Upper lobe of left lung (tissue), 6 donors: Measurements from ENCODE around the gene BET1L. TPM values are rescaled to one million over a fixed set of nuclear protein-coding genes. Genes with fewer than 3 reads are reported as not detected.

Experiments used
- ATAC-seq, 2 donors: fragments of 200-7000 bp; cut with Tn5 transposase; one replicate each; pipeline ENCODE4 v1.9.1; 2022; ENCODE audit warnings: mild to moderate bottlenecking in 2 of 2, moderate library complexity in 2 of 2; ENCODE audit not compliant: low FRiP score in 2 of 2
- DNase-seq, 2 donors: peaks; one replicate each; pipeline ENCODE4 v3.0.0-alpha.2; 2019 to 2020
- H3K27ac ChIP-seq, 4 donors: fragments of 200-600 bp; sonication (generic); one replicate each; pipeline ENCODE4 v1.5.1; 2016 to 2019
- H3K27me3 ChIP-seq, 4 donors: fragments of 200-600 bp; sonication (generic); one replicate each; pipeline ENCODE4 v1.5.1; 2017 to 2019
- H3K36me3 ChIP-seq, 4 donors: fragments of 200-600 bp; sonication (generic); one replicate each; pipeline ENCODE4 v1.5.1; 2016 to 2019
- H3K4me1 ChIP-seq, 4 donors: fragments of 200-600 bp; sonication (generic); one replicate each; pipeline ENCODE4 v1.5.1; 2018 to 2019
- H3K4me3 ChIP-seq, 4 donors: fragments of 200-600 bp; sonication (generic); one replicate each; pipeline ENCODE4 v1.5.1; 2017 to 2019; ENCODE audit warnings: mild to moderate bottlenecking in 2 of 4, moderate library complexity in 1 of 4
- H3K9me3 ChIP-seq, 4 donors: fragments of 200-600 bp; sonication (generic); one replicate each; pipeline ENCODE4 v1.5.1; 2018 to 2019
- CTCF ChIP-seq, 6 experiments: fragments of 450-650 bp in 4 of 6; fragments of 200-600 bp in 2 of 6; sonication (generic) in 2 of 6; IDR thresholded peaks; one replicate each; pipeline ENCODE4 v1.5.1; 2016 to 2019; ENCODE audit warnings: antibody characterized with exemption in 6 of 6
- EP300 ChIP-seq, 4 donors: sonication (generic); formaldehyde crosslinking; IDR thresholded peaks; one replicate each; pipeline ENCODE4 v1.5.1; 2017; ENCODE audit warnings: antibody characterized with exemption in 4 of 4, control low read depth in 2 of 4
- POLR2A ChIP-seq, 4 donors: fragments of 450-650 bp; IDR thresholded peaks; one replicate each; pipeline ENCODE4 v1.5.1; 2016 to 2017; ENCODE audit warnings: antibody characterized with exemption in 4 of 4, mild to moderate bottlenecking in 2 of 4
- POLR2AphosphoS5 ChIP-seq, 2 donors: sonication (generic); formaldehyde crosslinking; IDR thresholded peaks; one replicate each; pipeline ENCODE4 v1.5.1; 2017; ENCODE audit warnings: antibody characterized with exemption in 2 of 2
- WGBS, 2 donors: methylation state at CpG; one replicate each; pipeline ENCODE4 v1.1.5; 2017 to 2018; 5-methylcytosine and 5-hydroxymethylcytosine counted together
- total RNA-seq, 6 donors: library from RNA; depleted of rRNA in 4 of 6; stranded (reverse); fragments of >200 nt in 4 of 6; gene quantifications; one replicate each; pipeline versions ENCODE4 v1.1.0 to v1.2.1, GENCODE V29; 2016 to 2021
- donor health status: DM: no; HTN: no; CAD: no; lungs with moderate emphysema.
- donor health status: DM: no; HTN: yes; CAD: no; lungs with severe emphysema.

The BET1L gene
- total RNA-seq, 6 donors from 2014 or later, result 24.3 to 70.1 (median 39.0) TPM

- Histone ChIP-seq H3K4me1 (peaks cover 19 to 39% (median 24%) of the 10 kb centered on the region in 4 donors), H3K36me3 (peaks cover 0 to 50% (median 32%) of the 10 kb centered on the region in 4 donors), H3K27me3 (no peaks in the 10 kb centered on the region), H3K27ac (peak overlapping the region in 1 of 4 donors; percentile 14), H3K4me3 (no peak overlapping the region), H3K9me3 (no peaks in the 10 kb centered on the region)
- ATAC-seq, result no peak
- 70 to 75% methylated on average over 15 of the region's 15 CpGs for WGBS, 2 donors
- no peak for TF ChIP-seq CTCF (IDR thresholded peaks at IDR 0.05)
- no peak for TF ChIP-seq EP300 (IDR thresholded peaks at IDR 0.05)
- TF ChIP-seq POLR2AphosphoS5 (IDR thresholded peaks at IDR 0.05), result no peak
- TF ChIP-seq POLR2A (IDR thresholded peaks at IDR 0.05), result no peak
- DNase-seq, result no peak
These were observed 5.2 kb downstream of the BET1L start for GRCh38 chr11:201966-202365.

GRCh38 chr11:200224-201003 lies 6.8 kb downstream of the BET1L start:
- no peak for TF ChIP-seq POLR2A (IDR thresholded peaks at IDR 0.05)
- TF ChIP-seq POLR2AphosphoS5 (IDR thresholded peaks at IDR 0.05), result no peak
- no peak for TF ChIP-seq EP300 (IDR thresholded peaks at IDR 0.05)
- TF ChIP-seq CTCF (IDR thresholded peaks at IDR 0.05), result no peak

GRCh38 chr11:199782-200181 lies 7.4 kb downstream of the BET1L start:
- no peak overlapping the region for H3K27ac ChIP-seq
- H3K27me3 ChIP-seq, result no peaks in the 10 kb centered on the region
- H3K9me3 ChIP-seq, result no peaks in the 10 kb centered on the region
- peaks cover 3 to 21% (median 9%) of the 10 kb centered on the region in 4 donors for H3K4me1 ChIP-seq
- WGBS, 2 donors, result 85% methylated on average over 8 of the region's 8 CpGs
- no peak for ATAC-seq
- TF ChIP-seq POLR2A (IDR thresholded peaks at IDR 0.05) (peak in 1 of 4 donors; percentile 8), POLR2AphosphoS5 (IDR thresholded peaks at IDR 0.05) (no peak), EP300 (IDR thresholded peaks at IDR 0.05) (no peak)
- no peak overlapping the region for H3K4me3 ChIP-seq
- peaks cover 0 to 40% (median 24%) of the 10 kb centered on the region in 4 donors for H3K36me3 ChIP-seq
- no peak for DNase-seq

More at GRCh38 chr11:200224-201003, 6.8 kb downstream of the BET1L start:
- no peak for DNase-seq
- no peaks in the 10 kb centered on the region for H3K27me3 ChIP-seq
- no peak for ATAC-seq
- H3K36me3 ChIP-seq, result peaks cover 0 to 47% (median 30%) of the 10 kb centered on the region in 4 donors
- no peaks in the 10 kb centered on the region for H3K9me3 ChIP-seq
- no peak overlapping the region for H3K27ac ChIP-seq
- WGBS, 2 donors, result 86% methylated on average over 10 to 13 of the region's 13 CpGs
- no peak overlapping the region for H3K4me3 ChIP-seq
- H3K4me1 ChIP-seq, result peaks cover 8 to 26% (median 13%) of the 10 kb centered on the region in 4 donors

GRCh38 chr11:199004-199581 lies 8.1 kb downstream of the BET1L start:
- Histone ChIP-seq H3K4me3 (no peak overlapping the region), H3K4me1 (peaks cover 2 to 15% (median 6%) of the 10 kb centered on the region in 4 donors), H3K27ac (no peak overlapping the region), H3K9me3 (no peaks in the 10 kb centered on the region), H3K36me3 (peaks cover 0 to 33% (median 17%) of the 10 kb centered on the region in 4 donors), H3K27me3 (no peaks in the 10 kb centered on the region)
- 85 to 88% methylated on average over 10 to 11 of the region's 13 CpGs for WGBS, 2 donors
- peak; percentile 4 to 8 for ATAC-seq
- DNase-seq, result no peak
- TF ChIP-seq CTCF (IDR thresholded peaks at IDR 0.05), result no peak
- TF ChIP-seq EP300 (IDR thresholded peaks at IDR 0.05), result no peak
- no peak for TF ChIP-seq POLR2A (IDR thresholded peaks at IDR 0.05)
- no peak for TF ChIP-seq POLR2AphosphoS5 (IDR thresholded peaks at IDR 0.05)

- Histone ChIP-seq H3K4me3 (no peak overlapping the region), H3K36me3 (peaks cover 0 to 26% (median 9%) of the 10 kb centered on the region in 4 donors), H3K27ac (no peak overlapping the region), H3K9me3 (no peaks in the 10 kb centered on the region), H3K4me1 (peaks cover 0 to 7% (median 4%) of the 10 kb centered on the region in 4 donors), H3K27me3 (no peaks in the 10 kb centered on the region)
- peak in 1 of 2 donors; percentile 68 for DNase-seq
- 87 to 95% methylated on average over 15 to 18 of the region's 21 CpGs for WGBS, 2 donors
- ATAC-seq, result no peak
- no peak for TF ChIP-seq EP300 (IDR thresholded peaks at IDR 0.05)
- no peak for TF ChIP-seq POLR2AphosphoS5 (IDR thresholded peaks at IDR 0.05)
- TF ChIP-seq CTCF (IDR thresholded peaks at IDR 0.05), result no peak
- TF ChIP-seq POLR2A (IDR thresholded peaks at IDR 0.05), result no peak
These were observed 8.9 kb downstream of the BET1L start for GRCh38 chr11:198236-198806.
